GM23338 (cell line): ENCODE data around the gene ZNF324. TPM values are rescaled to one million over a fixed set of nuclear protein-coding genes. Genes with fewer than 3 reads are reported as not detected.

ENCODE experiments used
- ATAC-seq: fragments of 200-7000 bp; cut with Tn5 transposase; 3 replicates; pipeline ENCODE4 v1.9.1; 2020
- DNase-seq: peaks from one replicate; pipeline ENCODE4 v3.0.0-alpha.2; 2015; ENCODE audit warnings: low spot score
- H2AFZ ChIP-seq: fragments of 200-600 bp; sonication (generic); 2 replicates; pipeline ENCODE4 v1.8.0; 2016; ENCODE audit warnings: antibody characterized with exemption, mild to moderate bottlenecking, moderate library complexity
- H3F3A ChIP-seq: fragments of 200-600 bp; sonication (generic); replicated peaks from 2 replicates; pipeline ENCODE4 v1.8.0; 2017; ENCODE audit warnings: antibody characterized with exemption, mixed run types, low read depth
- H3K27ac ChIP-seq: fragments of 200-600 bp; sonication (generic); 2 replicates; pipeline ENCODE4 v1.6.1; 2016; ENCODE audit warnings: low read depth
- H3K27me3 ChIP-seq: fragments of 200-600 bp; sonication (generic); 2 replicates; pipeline ENCODE4 v1.8.0; 2016; ENCODE audit warnings: mild to moderate bottlenecking, mixed run types, moderate library complexity; ENCODE audit not compliant: insufficient read depth
- H3K36me3 ChIP-seq: fragments of 200-600 bp; sonication (generic); 2 replicates; pipeline ENCODE4 v1.8.0; 2016; ENCODE audit warnings: mild to moderate bottlenecking; ENCODE audit not compliant: insufficient read depth
- H3K4me1 ChIP-seq: fragments of 200-600 bp; sonication (generic); 2 replicates; pipeline ENCODE4 v1.8.0; 2016; ENCODE audit warnings: mild to moderate bottlenecking, moderate library complexity; ENCODE audit not compliant: insufficient read depth
- H3K4me2 ChIP-seq: fragments of 200-600 bp; sonication (generic); 2 replicates; pipeline ENCODE4 v1.7.1; 2017; ENCODE audit warnings: mixed run types
- H3K4me3 ChIP-seq: fragments of 200-600 bp; sonication (generic); 2 replicates; pipeline ENCODE4 v1.6.1; 2016; ENCODE audit warnings: mixed run types
- H3K79me2 ChIP-seq: fragments of 200-600 bp; sonication (generic); replicated peaks from 2 replicates; pipeline ENCODE4 v1.8.0; 2017; ENCODE audit warnings: mild to moderate bottlenecking; ENCODE audit not compliant: insufficient read depth
- H3K9me2 ChIP-seq: fragments of 200-600 bp; sonication (generic); 2 replicates; pipeline ENCODE4 v1.8.0; 2017; ENCODE audit not compliant: insufficient read depth
- H4K20me1 ChIP-seq: fragments of 200-600 bp; sonication (generic); replicated peaks from 2 replicates; pipeline ENCODE4 v1.8.0; 2017; ENCODE audit warnings: mild to moderate bottlenecking; ENCODE audit not compliant: insufficient read depth
- H3K27ac Mint-ChIP-seq: 2 replicates; pipeline ENCODE4 v1.8.0; 2020; ENCODE audit warnings: inconsistent platforms, mild to moderate bottlenecking, moderate library complexity, mixed read lengths
- H3K27me3 Mint-ChIP-seq: 3 replicates; pipeline ENCODE4 v1.8.0; 2022; ENCODE audit warnings: low read depth, mild to moderate bottlenecking, moderate library complexity, mixed read lengths, inconsistent platforms; ENCODE audit not compliant: insufficient read depth, poor library complexity
- H3K36me3 Mint-ChIP-seq: 3 replicates; pipeline ENCODE4 v1.8.0; 2021; ENCODE audit warnings: low read depth, mild to moderate bottlenecking, inconsistent platforms, moderate library complexity, mixed read lengths
- H3K4me1 Mint-ChIP-seq: 3 replicates; pipeline ENCODE4 v1.8.0; 2020; ENCODE audit warnings: mild to moderate bottlenecking, inconsistent platforms, mixed read lengths
- H3K4me3 Mint-ChIP-seq: 3 replicates; pipeline ENCODE4 v1.8.0; 2021; ENCODE audit warnings: moderate library complexity, mild to moderate bottlenecking, inconsistent platforms, mixed read lengths
- H3K9me3 Mint-ChIP-seq: 3 replicates; pipeline ENCODE4 v1.8.0; 2020; ENCODE audit warnings: moderate library complexity, mild to moderate bottlenecking, inconsistent platforms, mixed read lengths
- CREB1 ChIP-seq: fragments of 250-450 bp; sonication (Bioruptor Pico); IDR thresholded peaks from 2 replicates; pipeline ENCODE4 v1.5.0; 2020; ENCODE audit warnings: low read depth, mild to moderate bottlenecking, moderate library complexity
- CTCF ChIP-seq, 2 experiments: fragments of 200-600 bp in 1 of 2; sonication (generic) in 1 of 2; conservative IDR thresholded peaks; 2 replicates each; pipeline versions ENCODE4 v1.5.1 to v1.6.1; 2016 to 2017; ENCODE audit warnings: antibody characterized with exemption in 2 of 2, low read depth in 2 of 2, mild to moderate bottlenecking in 2 of 2, moderate library complexity in 1 of 2
- ETS1 ChIP-seq: IDR thresholded peaks from 2 replicates; pipeline ENCODE4 v1.6.1; 2016; ENCODE audit warnings: antibody characterized with exemption
- JUNB ChIP-seq: IDR thresholded peaks from one replicate; pipeline ENCODE4 v1.6.1; 2016; ENCODE audit warnings: antibody characterized with exemption; ENCODE audit not compliant: unreplicated experiment
- POLR2AphosphoS5 ChIP-seq: IDR thresholded peaks from 2 replicates; pipeline ENCODE4 v1.6.1; 2016; ENCODE audit warnings: antibody characterized with exemption, low read depth
- REST ChIP-seq: IDR thresholded peaks from one replicate; pipeline ENCODE4 v1.6.1; 2018; ENCODE audit warnings: antibody characterized with exemption; ENCODE audit not compliant: unreplicated experiment
- polyA plus RNA-seq: library from polyadenylated mRNA; unstranded; fragments of >200 nt; fragmentation: Nextera tagmentation; extraction: Ambion mirVana; gene quantifications from 2 replicates; pipeline ENCODE4 v1.2.1, GENCODE V29; 2016
- total RNA-seq: library from RNA; depleted of rRNA; stranded (reverse); fragments of >200 nt; shearing (Covaris generic); gene quantifications from 2 replicates; pipeline ENCODE4 v1.2.3, GENCODE V29; 2014

ZNF324 gene
- total and polyA plus RNA-seq, 2 experiments from 2014 or later = 3.9 to 15.0 TPM

- H3K27ac Mint-ChIP-seq = no peak overlapping the region
- peaks cover 4% of the 10 kb centered on the region; the same call in 1 of the 2 replicates for H3K4me1 ChIP-seq
- no peak overlapping the region for H3K4me3 Mint-ChIP-seq
- peaks cover 94% of the 10 kb centered on the region for H3K36me3 Mint-ChIP-seq
- H3K36me3 ChIP-seq = peaks cover 61% of the 10 kb centered on the region
- ATAC-seq (no peak), DNase-seq (peak; percentile 14)
- H3K9me3 Mint-ChIP-seq = peaks cover 97% of the 10 kb centered on the region
- H4K20me1 ChIP-seq = no peaks in the 10 kb centered on the region
- H3K4me1 Mint-ChIP-seq = no peaks in the 10 kb centered on the region
- no peak overlapping the region for H3K27ac ChIP-seq
- H3K9me2 ChIP-seq = peaks cover 15% of the 10 kb centered on the region
- H3K27me3 Mint-ChIP-seq = peaks cover 10% of the 10 kb centered on the region
- peaks cover 16% of the 10 kb centered on the region for H3F3A ChIP-seq
- no peak overlapping the region for H3K4me2 ChIP-seq
- H3K27me3 ChIP-seq = no peaks in the 10 kb centered on the region
- no peak for TF ChIP-seq POLR2AphosphoS5
- no peak for TF ChIP-seq REST
- TF ChIP-seq CREB1 (CRISPR knock-in tag) = no peak
- TF ChIP-seq CTCF (conservative IDR thresholded peaks at IDR 0.05; ENCODE audit: low read depth in 2 of 2) = no peak
- no peak for TF ChIP-seq JUNB
- H3K4me3 ChIP-seq = peak overlapping the region; percentile 6; the same call in 1 of the 2 replicates
- no peaks in the 10 kb centered on the region for H3K79me2 ChIP-seq
- no peak overlapping the region for H2AFZ ChIP-seq
Observed at GRCh38 chr19:58434217-58434616, 32.7 kb upstream of the ZNF324 start.

- Mint-ChIP-seq H3K4me3 (peak within 1 kb of the TSS; percentile 81), H3K4me1 (peaks cover 2% of the 10 kb centered on the region; the same call in 1 of the 3 replicates), H3K27ac (peak within 1 kb of the TSS; percentile 82; the same call in 1 of the 2 replicates), H3K27me3 (peaks cover 28% of the 10 kb centered on the region), H3K36me3 (peaks cover 59% of the 10 kb centered on the region), H3K9me3 (peaks cover 79% of the 10 kb centered on the region)
- peak; percentile 100 for DNase-seq
- Histone ChIP-seq H2AFZ (peak within 1 kb of the TSS; percentile 83; the same call in 1 of the 2 replicates), H3K36me3 (peaks cover 20% of the 10 kb centered on the region), H3K4me2 (peak within 1 kb of the TSS; percentile 77), H4K20me1 (no peaks in the 10 kb centered on the region), H3K79me2 (no peaks in the 10 kb centered on the region), H3K27me3 (no peaks in the 10 kb centered on the region), H3K4me3 (peak within 1 kb of the TSS; percentile 66), H3K27ac (no peak within 1 kb of the TSS), H3F3A (no peaks in the 10 kb centered on the region; the same call in 1 of the 2 replicates), H3K4me1 (peaks cover 6% of the 10 kb centered on the region; the same call in 1 of the 2 replicates), H3K9me2 (peaks cover 28% of the 10 kb centered on the region)
- ATAC-seq = peak; percentile 98
- TF ChIP-seq CREB1 (CRISPR knock-in tag) (peak; percentile 83), POLR2AphosphoS5 (peak; percentile 68), ETS1 (peak; percentile 93)
Observed at GRCh38 chr19:58439576-58440554, 27.0 kb upstream of the ZNF324 start, which contains the start of gene ZNF132. TSS of gene ZNF132 (minus strand) at chr19:58440153. CDS start at chr19:58439821, 332 bp downstream.
